ENCODE data around the gene TMOD2.
A peak's percentile ranks its signal among the peaks of the same experiment; 100 is the strongest.
"Not testable (repeated sequence)": the region's sequence is repeated elsewhere in the genome, so short reads cannot be mapped to it uniquely, and the experiment has no call there.

TMOD2 gene

GRCh38 chr15:51775967-51776816 is 24.8 kb downstream of the TMOD2 start:
- DNase-seq = peak in 2 of 4 experiments; percentile 17 to 28

GRCh38 chr15:51776952-51777569 is 25.7 kb downstream of the TMOD2 start:
- peak in 2 of 4 experiments; percentile 14 to 42 for DNase-seq

- no peak for DNase-seq
These were observed 29.2 kb downstream of the TMOD2 start for GRCh38 chr15:51780636-51781035.

- no peak for DNase-seq
These were observed 30.1 kb downstream of the TMOD2 start for GRCh38 chr15:51781506-51781905.

- DNase-seq = no peak
These were observed 31.0 kb downstream of the TMOD2 start for GRCh38 chr15:51782357-51782896.

- no peak for DNase-seq
These were observed 32.6 kb downstream of the TMOD2 start for GRCh38 chr15:51783967-51784366.

GRCh38 chr15:51787130-51787529 is 35.7 kb downstream of the TMOD2 start:
- not testable (repeated sequence) for DNase-seq

GRCh38 chr15:51792474-51792873 is 41.1 kb downstream of the TMOD2 start:
- DNase-seq = not testable (repeated sequence)

- no peak for DNase-seq
These were observed 42.3 kb downstream of the TMOD2 start for GRCh38 chr15:51793521-51794305.

- DNase-seq = no peak
These were observed 45.5 kb downstream of the TMOD2 start for GRCh38 chr15:51796847-51797401.

- no peak for DNase-seq
These were observed 46.9 kb downstream of the TMOD2 start for GRCh38 chr15:51798281-51798680.

- DNase-seq = no peak
These were observed 48.2 kb downstream of the TMOD2 start for GRCh38 chr15:51799282-51800252.

- no peak for DNase-seq
These were observed 50.0 kb downstream of the TMOD2 start for GRCh38 chr15:51801391-51801835.

GRCh38 chr15:51802593-51802992 is 51.2 kb downstream of the TMOD2 start:
- DNase-seq = no peak

GRCh38 chr15:51803965-51804364 is 52.6 kb downstream of the TMOD2 start:
- DNase-seq = no peak

- no peak for DNase-seq
These were observed 54.7 kb downstream of the TMOD2 start for GRCh38 chr15:51806123-51806522.

- no peak for DNase-seq
These were observed 58.1 kb downstream of the TMOD2 start for GRCh38 chr15:51809457-51809856.

GRCh38 chr15:51812598-51812997 is 61.2 kb downstream of the TMOD2 start:
- no peak for DNase-seq

GRCh38 chr15:51814606-51815005 is 63.2 kb downstream of the TMOD2 start:
- DNase-seq = no peak

GRCh38 chr15:51816611-51817010 is 65.2 kb downstream of the TMOD2 start:
- no peak for DNase-seq

GRCh38 chr15:51818150-51818549 is 66.8 kb downstream of the TMOD2 start:
- DNase-seq = no peak

- DNase-seq = no peak
These were observed 74.3 kb downstream of the TMOD2 start for GRCh38 chr15:51825698-51826097.
